ENCODE measurements around the gene HNRNPK. TPM values are rescaled to one million over a fixed set of nuclear protein-coding genes. Genes with fewer than 3 reads are reported as not detected.
A peak's percentile ranks its signal among the peaks of the same experiment; 100 is the strongest.

Gene HNRNPK
- total and polyA plus RNA-seq, 4 donors = 137 to 403 (median 231) TPM

- TF ChIP-seq CTCF (IDR thresholded peaks at IDR 0.05; ENCODE audit: low read depth, low read length, missing input control) (no peak), NR2F2 (IDR thresholded peaks at IDR 0.05) (no peak), HNF4G (IDR thresholded peaks at IDR 0.05) (peak; percentile 14)
Measured at GRCh38 chr9:83980395-83981125, 545 bp upstream of the HNRNPK start, which contains the start of gene RMI1 (continued).

- WGBS = under 1% methylated on average over 55 of the region's 55 CpGs
- TF ChIP-seq ZBTB33 (IDR thresholded peaks at IDR 0.05) (no peak), RAD21 (IDR thresholded peaks at IDR 0.05) (no peak), HNF4G (IDR thresholded peaks at IDR 0.05) (no peak), ATF3 (IDR thresholded peaks at IDR 0.05) (no peak), CTCF (IDR thresholded peaks at IDR 0.05; ENCODE audit: low read depth, low read length, missing input control) (no peak), YY1 (IDR thresholded peaks at IDR 0.05) (peak; percentile 97), FOXA2 (IDR thresholded peaks at IDR 0.05) (no peak), SP1 (IDR thresholded peaks at IDR 0.05) (no peak), TAF1 (conservative IDR thresholded peaks at IDR 0.05) (peak; percentile 46), HNF4A (conservative IDR thresholded peaks at IDR 0.05) (no peak)
- peak overlapping the region; percentile 96 to 99 for H3K27ac ChIP-seq (ENCODE audit: low read depth in 1 of 2, low read length in 2 of 2)
- peaks cover 2 to 26% (median 12%) of the 10 kb centered on the region in 4 donors for H3K4me1 ChIP-seq (ENCODE audit: control insufficient read depth in 4 of 4, insufficient read depth in 4 of 4, low read length in 3 of 4)
- H3K36me3 ChIP-seq (ENCODE audit: control insufficient read depth in 4 of 4, insufficient read depth in 3 of 4, low read depth in 1 of 4, low read length in 3 of 4) = peaks cover 3 to 35% (median 27%) of the 10 kb centered on the region in 4 donors
- H3K4me3 ChIP-seq (ENCODE audit: low read depth in 1 of 3, low read length in 3 of 3) = peak overlapping the region; percentile 82 to 99 (median 92)
- peak overlapping the region; percentile 90 to 93 for H3K9ac ChIP-seq (ENCODE audit: low read depth in 1 of 2, low read length in 2 of 2)
- H3K9me3 ChIP-seq (ENCODE audit: control insufficient read depth in 4 of 4, low read length in 3 of 4) = no peaks in the 10 kb centered on the region
- peak; percentile 83 for DNase-seq (ENCODE audit: low spot score)
- H3K27me3 ChIP-seq (ENCODE audit: control insufficient read depth in 4 of 4, insufficient read depth in 4 of 4, low read length in 3 of 4) = no peaks in the 10 kb centered on the region
Measured at GRCh38 chr9:83978992-83979811, 813 bp downstream of the HNRNPK start.

All from liver (tissue), 9 donors.